RPMI7951 (cell line): Measurements from ENCODE around the gene STEAP4. TPM values are rescaled to one million over a fixed set of nuclear protein-coding genes. Genes with fewer than 3 reads are reported as not detected.

Experiments
- total RNA-seq: library from RNA; depleted of rRNA; stranded (reverse); fragments of >200 nt; shearing (Covaris generic); gene quantifications from 2 replicates; pipeline ENCODE4 v1.2.3, GENCODE V29; 2014; rRNA removed

The STEAP4 gene
- total RNA-seq, 1 experiment from 2014 or later: not detected

Other genes starting within 250 kb of the STEAP4 start
- gene SRI, start 86.9 kb downstream of the STEAP4 start, total RNA-seq: 165 and 176 TPM in 2 replicates